NCI-H1048 (cell line): ENCODE data around the gene RIMOC1.

ENCODE experiments used
- DNase-seq: peaks from one replicate; lab custom pipeline; 2025; lab: John Stamatoyannopoulos, UW

Gene RIMOC1, protein sequence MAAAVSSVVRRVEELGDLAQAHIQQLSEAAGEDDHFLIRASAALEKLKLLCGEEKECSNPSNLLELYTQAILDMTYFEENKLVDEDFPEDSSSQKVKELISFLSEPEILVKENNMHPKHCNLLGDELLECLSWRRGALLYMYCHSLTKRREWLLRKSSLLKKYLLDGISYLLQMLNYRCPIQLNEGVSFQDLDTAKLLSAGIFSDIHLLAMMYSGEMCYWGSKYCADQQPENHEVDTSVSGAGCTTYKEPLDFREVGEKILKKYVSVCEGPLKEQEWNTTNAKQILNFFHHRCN

GRCh38 chr5:41903892-41904799 is at the start of gene RIMOC1:
RIMOC1 (plus strand) TSS chr5:41904344; CDS start chr5:41904368, 24 bp downstream.
- peak; percentile 97 for DNase-seq

DNA sequence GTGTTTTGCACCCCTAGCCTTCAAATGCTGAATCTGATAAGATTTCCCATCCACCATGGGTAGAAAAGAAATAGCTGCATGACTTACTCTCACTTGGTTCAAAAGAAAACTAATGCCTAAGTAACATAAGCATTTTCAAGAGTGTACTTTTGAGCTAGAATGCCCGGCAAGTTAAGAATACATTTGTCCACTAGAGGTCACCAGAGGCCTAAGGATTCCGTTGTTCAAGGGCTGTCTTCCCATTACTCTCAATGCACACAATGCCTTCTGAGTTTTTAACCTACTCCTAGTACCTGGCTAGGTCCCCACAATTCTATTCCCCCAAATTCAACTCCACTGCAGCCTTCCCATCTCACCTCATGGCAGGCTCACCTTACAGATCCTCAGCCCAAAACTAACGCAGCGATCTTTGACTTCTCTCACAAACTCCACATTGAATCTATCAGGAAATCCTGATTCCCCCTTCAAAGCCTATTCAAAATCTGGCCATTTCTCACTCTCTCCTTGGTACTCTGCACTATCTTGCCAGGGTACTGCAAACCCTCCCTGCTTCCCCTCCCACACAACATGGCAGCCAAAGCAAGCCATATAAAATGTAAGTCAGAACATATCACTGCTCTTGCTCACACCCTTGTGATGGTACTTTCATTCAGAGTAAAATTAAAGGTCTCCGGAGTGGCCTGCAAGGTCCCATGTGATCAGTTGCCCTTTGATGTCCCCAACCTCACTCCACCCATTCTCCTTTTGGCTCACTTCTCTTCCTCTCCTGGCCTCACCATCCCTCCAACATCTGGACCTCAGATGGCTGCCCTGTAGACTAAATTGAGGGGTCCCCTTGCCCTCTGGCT is 47.3 kb upstream of the RIMOC1 start:
- DNase-seq = no peak

GRCh38 chr5:41857989-41858388 is 46.2 kb upstream of the RIMOC1 start:
- no peak for DNase-seq

DNA sequence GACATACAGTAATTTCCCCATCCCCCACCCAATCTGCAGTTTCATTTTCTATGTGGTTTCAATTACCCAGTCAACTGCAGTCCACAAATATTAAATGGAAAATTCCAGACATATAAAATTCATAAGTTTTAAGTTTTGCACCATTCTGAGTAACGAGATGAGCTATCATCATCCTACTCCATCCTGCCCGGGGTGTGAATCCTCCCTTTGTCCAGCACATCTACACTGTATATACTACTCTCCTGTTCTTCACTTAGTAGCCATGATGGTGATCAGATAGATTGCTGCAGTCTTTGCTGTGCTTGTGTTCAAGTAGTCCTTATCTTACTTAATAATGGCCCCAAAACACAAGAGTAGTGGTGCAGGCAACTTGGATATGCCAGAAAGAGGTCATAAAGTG is 45.3 kb upstream of the RIMOC1 start:
- no peak for DNase-seq

GRCh38 chr5:41863871-41864486 is 40.2 kb upstream of the RIMOC1 start:
- no peak for DNase-seq

DNA sequence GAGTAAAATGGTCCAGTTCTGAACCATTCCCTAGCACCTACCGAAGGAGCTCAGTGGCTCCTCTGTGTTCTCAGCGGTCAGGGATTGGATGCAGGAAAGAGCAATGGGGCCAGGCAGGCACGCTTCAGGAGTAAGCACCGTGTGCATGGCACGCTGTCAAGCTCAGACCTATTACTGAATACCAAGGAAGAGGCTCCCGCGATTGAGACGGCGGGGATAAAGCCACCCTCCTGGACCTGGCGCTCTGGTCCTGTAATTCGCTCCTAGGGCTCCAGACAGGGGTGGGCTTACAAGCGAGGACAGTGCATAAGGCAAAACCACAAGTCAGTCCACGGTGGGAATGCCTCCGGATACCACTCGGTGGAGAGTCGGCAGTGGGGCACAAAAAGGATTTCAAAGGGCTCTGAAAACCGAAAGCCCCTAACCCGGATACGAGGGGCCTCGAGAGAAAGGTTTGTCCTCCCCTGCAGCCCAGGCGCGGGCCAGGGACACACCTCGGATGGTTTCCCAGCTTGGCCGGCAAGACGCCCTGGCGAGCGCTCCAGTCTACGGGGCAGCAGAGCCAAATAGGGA is 34.9 kb upstream of the RIMOC1 start:
- no peak for DNase-seq

DNA sequence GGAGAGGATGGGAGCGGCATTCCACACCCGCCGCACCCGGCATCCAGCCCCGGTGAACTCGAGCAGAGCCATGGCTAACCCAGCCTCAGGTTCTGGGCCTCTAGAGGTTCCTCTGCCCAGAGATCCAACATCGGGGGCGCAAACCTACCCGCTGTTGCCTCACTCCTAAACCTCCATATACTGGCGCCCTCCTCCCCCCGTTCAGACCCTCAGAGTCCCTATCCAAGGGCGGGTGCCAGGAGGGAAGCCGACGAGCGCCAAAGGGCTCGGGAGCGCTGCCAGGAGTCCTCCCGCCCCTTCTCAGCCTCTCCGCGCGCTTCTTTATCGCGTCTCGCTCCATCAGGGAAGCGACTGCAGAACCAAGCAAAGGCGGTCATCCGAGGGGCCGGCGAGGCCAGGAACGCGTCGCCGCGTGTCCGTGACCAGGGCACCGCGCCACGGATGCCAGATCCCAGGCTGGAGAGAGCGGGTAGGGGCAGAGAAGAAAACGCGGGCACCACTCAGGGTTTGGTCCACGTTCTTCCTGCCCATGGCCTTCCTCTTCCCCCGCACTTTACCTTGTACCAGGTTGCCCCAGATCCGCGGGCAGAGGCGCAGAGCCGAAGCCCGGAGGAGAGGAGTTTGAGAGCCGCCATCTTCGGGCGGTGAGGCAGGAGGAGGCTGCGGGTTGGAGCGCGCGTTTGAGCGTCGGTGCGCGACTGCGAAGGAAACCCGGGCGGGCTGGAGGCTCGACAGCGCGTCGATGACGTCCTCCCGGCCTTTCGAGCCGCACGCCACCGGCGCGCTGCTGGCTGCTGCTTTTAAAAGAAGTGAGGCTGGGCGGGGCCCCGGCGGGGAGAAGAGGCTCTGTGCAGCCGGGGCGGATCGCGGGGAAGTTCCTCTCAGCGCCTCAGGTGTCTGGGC is 34.2 kb upstream of the RIMOC1 start, which contains the start of gene OXCT1:
Gene OXCT1, minus strand, starts transcription at position 702 of the 903 bp plus-strand sequence. Its CDS starts 67 bp downstream, at position 635.
- peak; percentile 73 for DNase-seq

GRCh38 chr5:41870627-41871048 is 33.5 kb upstream of the RIMOC1 start:
- no peak for DNase-seq

DNA sequence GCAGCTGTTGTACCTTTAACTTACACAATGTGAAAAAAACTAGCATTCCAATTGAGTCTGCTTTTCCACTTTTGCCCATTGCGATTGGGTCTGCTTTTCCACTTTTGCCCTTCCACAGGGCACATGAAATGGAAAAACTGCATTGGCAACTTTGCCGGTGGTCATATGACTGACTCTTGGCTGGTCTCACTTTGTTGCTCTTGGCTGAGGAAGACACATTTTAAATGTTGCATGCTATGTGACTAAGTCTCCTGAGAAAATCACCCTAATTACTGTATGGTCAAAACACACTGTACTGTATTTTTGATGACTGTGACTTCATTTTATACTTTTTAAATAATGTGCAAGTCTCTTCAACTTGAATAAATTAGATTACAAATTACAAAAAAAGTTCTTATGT is 32.3 kb upstream of the RIMOC1 start:
- no peak for DNase-seq

GRCh38 chr5:41874512-41875060 is 29.6 kb upstream of the RIMOC1 start:
- DNase-seq = no peak

DNA sequence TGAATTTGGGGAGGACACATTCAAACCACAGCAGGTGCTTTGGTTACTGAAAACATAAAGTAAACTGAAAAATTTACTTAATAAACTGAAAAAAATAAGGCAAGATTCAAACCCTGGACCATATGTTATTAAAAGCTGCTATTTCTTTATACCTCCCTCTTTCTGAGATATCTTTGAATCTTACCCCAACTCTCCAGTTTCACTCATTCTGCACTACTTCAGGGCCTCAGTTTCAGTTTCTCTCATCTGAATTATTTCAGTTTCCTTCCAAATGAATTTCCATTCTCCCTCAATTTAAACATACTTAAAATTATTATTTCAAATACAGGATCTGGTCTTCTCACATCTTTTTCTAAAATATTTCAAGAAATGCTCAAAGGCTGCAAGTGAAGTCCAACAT is 29.0 kb upstream of the RIMOC1 start:
- DNase-seq = no peak

DNA sequence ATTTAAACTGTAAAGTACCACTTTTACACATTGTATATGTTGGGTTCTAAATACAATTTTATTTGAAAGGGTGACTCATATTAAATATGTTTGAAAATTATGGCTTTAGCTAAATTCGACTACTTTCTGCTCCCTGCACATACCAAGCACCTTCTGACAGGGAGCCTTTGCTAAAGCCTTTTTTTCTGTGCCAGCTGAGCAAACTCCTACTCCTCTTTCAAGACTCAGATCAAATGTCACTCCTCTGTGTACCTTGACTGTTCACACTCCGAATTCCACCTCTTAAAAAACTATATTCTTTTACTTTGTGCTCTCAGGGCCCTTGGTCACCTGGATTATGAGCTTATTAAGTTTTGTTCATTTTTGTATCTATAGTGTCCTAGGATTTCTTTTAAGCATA is 27.5 kb upstream of the RIMOC1 start:
- DNase-seq = no peak

- no peak for DNase-seq
Measured at GRCh38 chr5:41877408-41877807, 26.7 kb upstream of the RIMOC1 start.

DNA sequence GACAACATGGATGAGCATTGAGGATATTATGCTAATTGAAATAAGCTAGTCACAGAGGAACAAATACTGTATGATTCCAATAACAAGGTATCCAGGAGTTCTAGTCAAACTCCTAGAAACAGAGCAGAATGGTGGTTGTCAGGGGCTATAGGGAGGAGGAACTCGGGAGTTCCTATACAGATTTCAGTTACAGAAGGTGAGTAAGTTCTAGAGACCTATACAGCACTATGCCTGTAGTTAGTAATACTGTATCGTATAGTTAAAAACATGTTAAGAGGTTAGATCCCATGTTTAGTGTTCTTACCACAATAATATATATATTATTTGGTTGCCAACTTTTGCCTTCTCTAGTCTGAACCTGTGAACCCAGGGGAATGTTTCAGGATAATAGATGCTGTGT is 26.0 kb upstream of the RIMOC1 start:
- DNase-seq = no peak

- DNase-seq = no peak
Measured at GRCh38 chr5:41878643-41879478, 25.3 kb upstream of the RIMOC1 start.

- no peak for DNase-seq
Measured at GRCh38 chr5:41882765-41883164, 21.4 kb upstream of the RIMOC1 start.

GRCh38 chr5:41883243-41883642 is 20.9 kb upstream of the RIMOC1 start:
- DNase-seq = no peak

- no peak for DNase-seq
Measured at GRCh38 chr5:41883936-41884335, 20.2 kb upstream of the RIMOC1 start.

DNA sequence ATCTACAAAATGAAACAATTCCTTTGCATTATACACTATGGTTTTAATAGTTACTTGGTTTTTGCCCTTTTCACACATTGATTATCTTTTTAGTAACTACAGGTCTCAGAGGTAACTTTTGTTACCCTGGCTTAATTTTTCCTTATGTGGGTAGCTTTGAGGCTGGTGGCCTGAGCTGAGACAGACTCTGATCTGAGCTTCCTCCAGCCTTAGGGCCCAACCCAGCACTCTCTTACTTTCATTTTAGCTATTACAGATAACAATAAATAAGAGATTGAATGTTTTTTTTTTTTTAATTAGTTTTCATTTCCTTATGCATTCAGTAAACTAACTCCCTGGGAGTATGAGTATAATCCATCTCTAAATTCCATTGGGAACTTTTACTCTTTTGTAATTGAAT is 18.9 kb upstream of the RIMOC1 start:
- no peak for DNase-seq
